ENCODE data around the gene VASH2.
"Not testable (repeated sequence)": the region's sequence is repeated elsewhere in the genome, so short reads cannot be mapped to it uniquely, and the experiment has no call there.

VASH2 gene

GRCh38 chr1:212954514-212954913, 4.2 kb downstream of the VASH2 start:
- peaks cover 2 to 29% (median 24%) of the 10 kb centered on the region in 5 donors for H3K4me1 ChIP-seq (ENCODE audit: control insufficient read depth in 5 of 5, insufficient read depth in 5 of 5, low read length in 5 of 5)
- no peaks in the 10 kb centered on the region for H3K36me3 ChIP-seq (ENCODE audit: control insufficient read depth in 5 of 5, insufficient read depth in 5 of 5, low read length in 5 of 5)
- H3K9ac ChIP-seq (ENCODE audit: low read length in 5 of 5), result no peak overlapping the region
- no peak overlapping the region for H3K4me3 ChIP-seq (ENCODE audit: low read depth in 1 of 5, low read length in 5 of 5)
- no peaks in the 10 kb centered on the region for H3K9me3 ChIP-seq (ENCODE audit: control insufficient read depth in 5 of 5, low read length in 5 of 5)
- no peak overlapping the region for H3K27ac ChIP-seq (ENCODE audit: low read depth, low read length)
- peaks cover 13 to 43% (median 28%) of the 10 kb centered on the region in 5 donors for H3K27me3 ChIP-seq (ENCODE audit: control insufficient read depth in 5 of 5, insufficient read depth in 4 of 5, low read length in 5 of 5)

GRCh38 chr1:212955098-212955497, 4.8 kb downstream of the VASH2 start:
- Histone ChIP-seq H3K27me3 (ENCODE audit: control insufficient read depth in 5 of 5, insufficient read depth in 4 of 5, low read length in 5 of 5) (peaks cover 11 to 37% (median 23%) of the 10 kb centered on the region in 5 donors), H3K4me3 (ENCODE audit: low read depth in 1 of 5, low read length in 5 of 5) (no peak overlapping the region), H3K4me1 (ENCODE audit: control insufficient read depth in 5 of 5, insufficient read depth in 5 of 5, low read length in 5 of 5) (peaks cover 2 to 26% (median 24%) of the 10 kb centered on the region in 5 donors), H3K9ac (ENCODE audit: low read length in 5 of 5) (no peak overlapping the region), H3K36me3 (ENCODE audit: control insufficient read depth in 5 of 5, insufficient read depth in 5 of 5, low read length in 5 of 5) (no peaks in the 10 kb centered on the region), H3K27ac (ENCODE audit: low read depth, low read length) (no peak overlapping the region), H3K9me3 (ENCODE audit: control insufficient read depth in 5 of 5, low read length in 5 of 5) (no peaks in the 10 kb centered on the region)

GRCh38 chr1:212955961-212956620, 5.8 kb downstream of the VASH2 start:
- Histone ChIP-seq H3K4me3 (ENCODE audit: low read depth in 1 of 5, low read length in 5 of 5) (no peak overlapping the region), H3K27ac (ENCODE audit: low read depth, low read length) (no peak overlapping the region), H3K36me3 (ENCODE audit: control insufficient read depth in 5 of 5, insufficient read depth in 5 of 5, low read length in 5 of 5) (no peaks in the 10 kb centered on the region), H3K4me1 (ENCODE audit: control insufficient read depth in 5 of 5, insufficient read depth in 5 of 5, low read length in 5 of 5) (peaks cover 2 to 16% (median 15%) of the 10 kb centered on the region in 5 donors), H3K9ac (ENCODE audit: low read length in 5 of 5) (no peak overlapping the region), H3K27me3 (ENCODE audit: control insufficient read depth in 5 of 5, insufficient read depth in 4 of 5, low read length in 5 of 5) (peaks cover 7 to 28% (median 17%) of the 10 kb centered on the region in 5 donors), H3K9me3 (ENCODE audit: control insufficient read depth in 5 of 5, low read length in 5 of 5) (no peaks in the 10 kb centered on the region)

- no peak overlapping the region for H3K27ac ChIP-seq (ENCODE audit: low read depth, low read length)
- peaks cover 0 to 15% (median 9%) of the 10 kb centered on the region in 5 donors for H3K27me3 ChIP-seq (ENCODE audit: control insufficient read depth in 5 of 5, insufficient read depth in 4 of 5, low read length in 5 of 5)
- H3K9me3 ChIP-seq (ENCODE audit: control insufficient read depth in 5 of 5, low read length in 5 of 5), result no peaks in the 10 kb centered on the region
- no peak overlapping the region for H3K9ac ChIP-seq (ENCODE audit: low read length in 5 of 5)
- no peaks in the 10 kb centered on the region for H3K36me3 ChIP-seq (ENCODE audit: control insufficient read depth in 5 of 5, insufficient read depth in 5 of 5, low read length in 5 of 5)
- H3K4me3 ChIP-seq (ENCODE audit: low read depth in 1 of 5, low read length in 5 of 5), result no peak overlapping the region
- peaks cover 0 to 5% (median 2%) of the 10 kb centered on the region in 5 donors for H3K4me1 ChIP-seq (ENCODE audit: control insufficient read depth in 5 of 5, insufficient read depth in 5 of 5, low read length in 5 of 5)
These were observed 7.2 kb downstream of the VASH2 start for GRCh38 chr1:212957546-212957945.

- no peaks in the 10 kb centered on the region for H3K36me3 ChIP-seq (ENCODE audit: control insufficient read depth in 5 of 5, insufficient read depth in 5 of 5, low read length in 5 of 5)
These were observed 7.8 kb downstream of the VASH2 start for GRCh38 chr1:212958175-212958574.

GRCh38 chr1:212959266-212960220, 9.2 kb downstream of the VASH2 start:
- Histone ChIP-seq H3K4me3 (ENCODE audit: low read depth in 1 of 5, low read length in 5 of 5) (no peak overlapping the region), H3K36me3 (ENCODE audit: control insufficient read depth in 5 of 5, insufficient read depth in 5 of 5, low read length in 5 of 5) (no peaks in the 10 kb centered on the region), H3K4me1 (ENCODE audit: control insufficient read depth in 5 of 5, insufficient read depth in 5 of 5, low read length in 5 of 5) (peaks cover 0 to 4% (median 0%) of the 10 kb centered on the region in 5 donors), H3K27me3 (ENCODE audit: control insufficient read depth in 5 of 5, insufficient read depth in 4 of 5, low read length in 5 of 5) (peaks cover 0 to 8% (median 2%) of the 10 kb centered on the region in 5 donors), H3K9ac (ENCODE audit: low read length in 5 of 5) (no peak overlapping the region), H3K27ac (ENCODE audit: low read depth, low read length) (no peak overlapping the region), H3K9me3 (ENCODE audit: control insufficient read depth in 5 of 5, low read length in 5 of 5) (no peaks in the 10 kb centered on the region)

More at GRCh38 chr1:212958175-212958574, 7.8 kb downstream of the VASH2 start:
- Histone ChIP-seq H3K27me3 (ENCODE audit: control insufficient read depth in 5 of 5, insufficient read depth in 4 of 5, low read length in 5 of 5) (peaks cover 0 to 11% (median 5%) of the 10 kb centered on the region in 5 donors), H3K27ac (ENCODE audit: low read depth, low read length) (no peak overlapping the region), H3K4me3 (ENCODE audit: low read depth in 1 of 5, low read length in 5 of 5) (no peak overlapping the region), H3K9ac (ENCODE audit: low read length in 5 of 5) (no peak overlapping the region), H3K9me3 (ENCODE audit: control insufficient read depth in 5 of 5, low read length in 5 of 5) (no peaks in the 10 kb centered on the region), H3K4me1 (ENCODE audit: control insufficient read depth in 5 of 5, insufficient read depth in 5 of 5, low read length in 5 of 5) (peaks cover 0 to 4% (median 0%) of the 10 kb centered on the region in 5 donors)

- Histone ChIP-seq H3K9me3 (ENCODE audit: control insufficient read depth in 5 of 5, low read length in 5 of 5) (no peaks in the 10 kb centered on the region), H3K27ac (ENCODE audit: low read depth, low read length) (no peak overlapping the region), H3K4me3 (ENCODE audit: low read depth in 1 of 5, low read length in 5 of 5) (no peak overlapping the region), H3K27me3 (ENCODE audit: control insufficient read depth in 5 of 5, insufficient read depth in 4 of 5, low read length in 5 of 5) (peaks cover 0 to 5% (median 2%) of the 10 kb centered on the region in 5 donors), H3K36me3 (ENCODE audit: control insufficient read depth in 5 of 5, insufficient read depth in 5 of 5, low read length in 5 of 5) (no peaks in the 10 kb centered on the region), H3K4me1 (ENCODE audit: control insufficient read depth in 5 of 5, insufficient read depth in 5 of 5, low read length in 5 of 5) (peaks cover 0 to 4% (median 0%) of the 10 kb centered on the region in 5 donors), H3K9ac (ENCODE audit: low read length in 5 of 5) (no peak overlapping the region)
These were observed 10.6 kb downstream of the VASH2 start for GRCh38 chr1:212960932-212961331.

- Histone ChIP-seq H3K4me1 (ENCODE audit: control insufficient read depth in 5 of 5, insufficient read depth in 5 of 5, low read length in 5 of 5) (peaks cover 0 to 4% (median 0%) of the 10 kb centered on the region in 5 donors), H3K4me3 (ENCODE audit: low read depth in 1 of 5, low read length in 5 of 5) (no peak overlapping the region), H3K27me3 (ENCODE audit: control insufficient read depth in 5 of 5, insufficient read depth in 4 of 5, low read length in 5 of 5) (peaks cover 0 to 7% (median 2%) of the 10 kb centered on the region in 5 donors), H3K27ac (ENCODE audit: low read depth, low read length) (no peak overlapping the region), H3K9ac (ENCODE audit: low read length in 5 of 5) (no peak overlapping the region), H3K9me3 (ENCODE audit: control insufficient read depth in 5 of 5, low read length in 5 of 5) (no peaks in the 10 kb centered on the region), H3K36me3 (ENCODE audit: control insufficient read depth in 5 of 5, insufficient read depth in 5 of 5, low read length in 5 of 5) (no peaks in the 10 kb centered on the region)
These were observed 12.2 kb downstream of the VASH2 start for GRCh38 chr1:212962509-212962908.

GRCh38 chr1:212964102-212964501, 13.8 kb downstream of the VASH2 start:
- no peaks in the 10 kb centered on the region for H3K9me3 ChIP-seq (ENCODE audit: control insufficient read depth in 5 of 5, low read length in 5 of 5)

GRCh38 chr1:212964993-212965392, 14.7 kb downstream of the VASH2 start:
- not testable (repeated sequence) for H3K4me3 ChIP-seq (ENCODE audit: low read depth in 1 of 5, low read length in 5 of 5); H3K9me3 ChIP-seq (ENCODE audit: control insufficient read depth in 5 of 5, low read length in 5 of 5); H3K27me3 ChIP-seq (ENCODE audit: control insufficient read depth in 5 of 5, insufficient read depth in 4 of 5, low read length in 5 of 5); H3K4me1 ChIP-seq (ENCODE audit: control insufficient read depth in 5 of 5, insufficient read depth in 5 of 5, low read length in 5 of 5); H3K36me3 ChIP-seq (ENCODE audit: control insufficient read depth in 5 of 5, insufficient read depth in 5 of 5, low read length in 5 of 5); H3K27ac ChIP-seq (ENCODE audit: low read depth, low read length); H3K9ac ChIP-seq (ENCODE audit: low read length in 5 of 5)

More at GRCh38 chr1:212964102-212964501, 13.8 kb downstream of the VASH2 start:
- Histone ChIP-seq H3K4me1 (ENCODE audit: control insufficient read depth in 5 of 5, insufficient read depth in 5 of 5, low read length in 5 of 5) (peaks cover 0 to 4% (median 0%) of the 10 kb centered on the region in 5 donors), H3K27me3 (ENCODE audit: control insufficient read depth in 5 of 5, insufficient read depth in 4 of 5, low read length in 5 of 5) (peaks cover 0 to 4% (median 0%) of the 10 kb centered on the region in 5 donors), H3K27ac (ENCODE audit: low read depth, low read length) (no peak overlapping the region), H3K9ac (ENCODE audit: low read length in 5 of 5) (no peak overlapping the region), H3K4me3 (ENCODE audit: low read depth in 1 of 5, low read length in 5 of 5) (no peak overlapping the region), H3K36me3 (ENCODE audit: control insufficient read depth in 5 of 5, insufficient read depth in 5 of 5, low read length in 5 of 5) (no peaks in the 10 kb centered on the region)

All from subcutaneous abdominal adipose tissue (tissue), 5 donors.